DND-41 (cell line): ENCODE data around the gene PAM.
A peak's percentile ranks its signal among the peaks of the same experiment; 100 is the strongest.

ENCODE experiments used
- ATAC-seq: fragments of 200-7000 bp; cut with Tn5 transposase; 3 replicates; pipeline ENCODE4 v1.9.1; 2021; ENCODE audit warnings: low read depth; ENCODE audit not compliant: insufficient read depth
- DNase-seq: peaks from one replicate; pipeline ENCODE4 v3.0.0-alpha.2; 2020
- H2AFZ ChIP-seq: 2 replicates; pipeline ENCODE4 v1.6.0; 2012; ENCODE audit warnings: low read depth, low read length
- H3K27ac ChIP-seq: 2 replicates; pipeline ENCODE4 v1.5.1; 2012; ENCODE audit warnings: low read length, inconsistent platforms
- H3K27me3 ChIP-seq: fragments of 200-600 bp; sonication (generic); 2 replicates; pipeline ENCODE4 v1.6.0; 2012; ENCODE audit warnings: low read length, mild to moderate bottlenecking, inconsistent platforms; ENCODE audit not compliant: insufficient read depth, poor library complexity
- H3K36me3 ChIP-seq: 2 replicates; pipeline ENCODE4 v1.5.1; 2012; ENCODE audit warnings: low read length, inconsistent platforms; ENCODE audit not compliant: insufficient read depth
- H3K4me1 ChIP-seq: 2 replicates; pipeline ENCODE4 v1.5.1; 2012; ENCODE audit warnings: mild to moderate bottlenecking, low read length; ENCODE audit not compliant: insufficient read depth
- H3K4me2 ChIP-seq: 2 replicates; pipeline ENCODE4 v1.6.0; 2012; ENCODE audit warnings: mild to moderate bottlenecking, moderate library complexity, low read length, inconsistent platforms; ENCODE audit not compliant: insufficient read depth
- H3K4me3 ChIP-seq, 2 experiments: fragments of 200-600 bp in 1 of 2; shearing (Covaris generic) in 1 of 2; 2 replicates each; pipeline ENCODE4 v1.5.1; 2012 to 2016; ENCODE audit warnings: inconsistent platforms in 2 of 2, low read length in 2 of 2, mild to moderate bottlenecking in 2 of 2, low read depth in 1 of 2, moderate library complexity in 1 of 2
- H3K79me2 ChIP-seq: 2 replicates; pipeline ENCODE4 v1.6.0; 2012; ENCODE audit warnings: low read length, inconsistent platforms; ENCODE audit not compliant: insufficient read depth
- H3K9ac ChIP-seq: 2 replicates; pipeline ENCODE4 v1.6.0; 2012; ENCODE audit warnings: low read depth, mild to moderate bottlenecking, inconsistent platforms, low read length, moderate library complexity
- H3K9me3 ChIP-seq: 2 replicates; pipeline ENCODE4 v1.5.1; 2012; ENCODE audit warnings: low read length, moderate library complexity, mild to moderate bottlenecking, inconsistent platforms; ENCODE audit not compliant: insufficient read depth, severe bottlenecking
- H4K20me1 ChIP-seq: 2 replicates; pipeline ENCODE4 v1.6.0; 2012; ENCODE audit warnings: low read length; ENCODE audit not compliant: insufficient read depth
- EZH2 ChIP-seq: IDR thresholded peaks from 3 replicates; pipeline ENCODE4 v1.6.1; 2012; ENCODE audit warnings: borderline replicate concordance, low read depth, mild to moderate bottlenecking, moderate library complexity, low read length, inconsistent platforms; ENCODE audit not compliant: severe bottlenecking
- TF ChIP-seq, protein P1 (sequence below): IDR thresholded peaks from 2 replicates; pipeline ENCODE4 v1.5.1; 2012; ENCODE audit warnings: borderline replicate concordance, low read length, moderate library complexity, mild to moderate bottlenecking; ENCODE audit not compliant: poor library complexity, severe bottlenecking; ENCODE audit errors: extremely low read depth

PAM gene

DNA sequence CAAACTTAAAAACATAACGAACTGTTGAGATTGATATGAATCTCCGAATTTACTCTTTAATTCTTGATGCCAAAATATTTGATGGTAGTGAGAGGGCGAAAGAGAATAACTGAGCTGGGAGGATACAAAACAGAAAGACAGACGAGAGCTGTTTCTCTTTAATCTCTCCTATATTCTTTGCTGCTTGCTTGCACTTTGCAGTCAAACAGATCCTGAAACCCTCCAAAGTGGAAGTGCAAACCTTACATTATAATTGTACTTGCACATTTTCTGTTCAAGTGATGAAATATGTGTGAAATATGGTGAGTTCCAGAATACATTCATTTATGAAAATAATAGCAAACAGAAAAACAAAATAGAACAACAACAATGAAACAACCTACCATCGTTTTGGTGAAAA, 63.8 kb downstream of the PAM start:
- no peak for ATAC-seq
- H3K79me2 ChIP-seq, result 0 out of 2 replicates have a peak, but pooled peaks cover 2% of the 10 kb centered on the region
- no peaks in the 10 kb centered on the region for H3K36me3 ChIP-seq

DNA sequence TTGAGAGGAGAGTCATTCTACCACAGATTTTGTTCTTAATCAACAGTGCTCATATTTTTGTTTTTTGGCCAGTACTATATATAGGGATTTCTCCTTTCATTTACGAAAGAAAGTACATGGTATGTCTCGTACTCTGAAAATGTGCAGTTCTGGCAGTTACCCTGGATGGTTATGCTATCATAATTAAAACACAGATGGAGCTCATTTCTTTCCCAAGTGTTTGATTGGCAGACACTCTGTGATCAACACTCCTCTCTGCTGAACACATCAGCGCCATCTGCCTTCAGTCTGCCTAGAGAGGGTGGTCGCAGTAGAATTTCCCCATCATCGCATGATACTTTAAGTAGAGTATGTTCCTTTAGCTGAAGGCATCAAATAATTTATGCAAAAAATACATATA, 64.5 kb downstream of the PAM start:
- no peak for ATAC-seq
- H3K27ac ChIP-seq, result no peak overlapping the region

More for the DNA sequence above, 63.8 kb downstream of the PAM start:
- Histone ChIP-seq H3K27ac (no peak overlapping the region), H3K27me3 (no peaks in the 10 kb centered on the region), H3K4me1 (peaks cover 29% of the 10 kb centered on the region), H3K9ac (no peak overlapping the region), H4K20me1 (no peaks in the 10 kb centered on the region), H3K9me3 (no peaks in the 10 kb centered on the region), H3K4me2 (no peak overlapping the region), H2AFZ (no peak overlapping the region), H3K4me3 (no peak overlapping the region)
- DNase-seq, result no peak
- TF ChIP-seq, protein P1, sequence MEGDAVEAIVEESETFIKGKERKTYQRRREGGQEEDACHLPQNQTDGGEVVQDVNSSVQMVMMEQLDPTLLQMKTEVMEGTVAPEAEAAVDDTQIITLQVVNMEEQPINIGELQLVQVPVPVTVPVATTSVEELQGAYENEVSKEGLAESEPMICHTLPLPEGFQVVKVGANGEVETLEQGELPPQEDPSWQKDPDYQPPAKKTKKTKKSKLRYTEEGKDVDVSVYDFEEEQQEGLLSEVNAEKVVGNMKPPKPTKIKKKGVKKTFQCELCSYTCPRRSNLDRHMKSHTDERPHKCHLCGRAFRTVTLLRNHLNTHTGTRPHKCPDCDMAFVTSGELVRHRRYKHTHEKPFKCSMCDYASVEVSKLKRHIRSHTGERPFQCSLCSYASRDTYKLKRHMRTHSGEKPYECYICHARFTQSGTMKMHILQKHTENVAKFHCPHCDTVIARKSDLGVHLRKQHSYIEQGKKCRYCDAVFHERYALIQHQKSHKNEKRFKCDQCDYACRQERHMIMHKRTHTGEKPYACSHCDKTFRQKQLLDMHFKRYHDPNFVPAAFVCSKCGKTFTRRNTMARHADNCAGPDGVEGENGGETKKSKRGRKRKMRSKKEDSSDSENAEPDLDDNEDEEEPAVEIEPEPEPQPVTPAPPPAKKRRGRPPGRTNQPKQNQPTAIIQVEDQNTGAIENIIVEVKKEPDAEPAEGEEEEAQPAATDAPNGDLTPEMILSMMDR, result no peak

DNA sequence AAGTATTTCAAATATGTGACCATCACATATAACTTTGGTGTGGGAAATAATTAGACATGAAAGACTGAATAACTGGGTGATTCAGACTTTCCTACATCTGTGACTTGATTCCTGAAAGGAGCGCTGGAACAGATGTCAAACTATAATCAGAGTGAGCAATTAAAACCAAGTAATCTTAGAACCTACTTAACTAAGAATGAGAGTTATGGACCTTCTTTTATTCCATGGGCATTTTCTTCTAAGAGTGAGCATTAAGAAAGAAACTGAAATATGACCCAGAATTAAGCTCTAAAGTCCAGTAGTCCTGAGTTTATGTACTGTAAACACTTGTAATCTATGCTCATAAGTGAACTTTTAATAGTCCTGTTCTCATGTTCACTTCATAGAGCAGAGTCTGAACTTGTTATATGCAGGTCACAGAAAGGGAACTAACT, 68.4 kb downstream of the PAM start:
- Histone ChIP-seq H3K4me3 (no peak overlapping the region), H3K9me3 (no peaks in the 10 kb centered on the region), H3K36me3 (no peaks in the 10 kb centered on the region), H4K20me1 (no peaks in the 10 kb centered on the region), H3K27ac (no peak overlapping the region), H3K9ac (no peak overlapping the region), H2AFZ (no peak overlapping the region), H3K27me3 (no peaks in the 10 kb centered on the region), H3K4me1 (peaks cover 18% of the 10 kb centered on the region), H3K4me2 (no peak overlapping the region), H3K79me2 (no peaks in the 10 kb centered on the region)
- no peak for DNase-seq
- ATAC-seq, result no peak
- no peak for TF ChIP-seq EZH2
- TF ChIP-seq, protein P1, result no peak

More for the DNA sequence above, 64.5 kb downstream of the PAM start:
- no peaks in the 10 kb centered on the region for H4K20me1 ChIP-seq
- DNase-seq, result no peak
- no peak overlapping the region for H3K4me3 ChIP-seq
- H3K9ac ChIP-seq, result no peak overlapping the region
- H3K27me3 ChIP-seq, result no peaks in the 10 kb centered on the region
- H2AFZ ChIP-seq, result no peak overlapping the region
- H3K4me2 ChIP-seq, result no peak overlapping the region
- TF ChIP-seq, protein P1, result no peak
- H3K4me1 ChIP-seq, result peaks cover 27% of the 10 kb centered on the region
- no peaks in the 10 kb centered on the region for H3K36me3 ChIP-seq
- no peaks in the 10 kb centered on the region for H3K9me3 ChIP-seq
- H3K79me2 ChIP-seq, result 0 out of 2 replicates have a peak, but pooled peaks cover 2% of the 10 kb centered on the region

DNA sequence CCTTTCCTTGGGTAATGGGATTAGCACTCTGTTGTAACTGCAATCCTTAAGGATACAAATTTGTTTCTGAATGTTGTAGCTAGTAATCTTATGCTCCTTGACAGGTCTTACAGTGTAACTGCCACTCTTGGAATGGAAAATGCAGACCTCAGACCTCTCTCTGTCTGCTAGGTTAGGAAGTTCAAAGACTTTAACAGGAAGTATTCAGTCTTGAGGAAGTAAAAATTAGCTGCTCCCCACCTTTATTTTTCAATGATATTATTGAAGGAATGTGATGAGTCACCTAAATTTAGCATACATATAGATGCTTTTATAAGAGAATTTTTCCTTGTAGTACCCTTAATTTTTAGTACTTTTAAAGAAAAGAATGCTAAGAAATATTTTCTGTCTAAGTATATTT, 71.5 kb downstream of the PAM start:
- peak; percentile 95 for ATAC-seq
- Histone ChIP-seq H3K9ac (peak overlapping the region; percentile 38), H3K27ac (peak overlapping the region; percentile 91), H3K9me3 (no peaks in the 10 kb centered on the region), H3K4me1 (peaks cover 17% of the 10 kb centered on the region), H3K27me3 (no peaks in the 10 kb centered on the region), H4K20me1 (no peaks in the 10 kb centered on the region), H3K79me2 (no peaks in the 10 kb centered on the region), H3K36me3 (no peaks in the 10 kb centered on the region), H3K4me2 (peak overlapping the region; percentile 53), H3K4me3 (peak overlapping the region in 1 of 2 experiments; percentile 13; a peak in 1 of 4 replicates), H2AFZ (peak overlapping the region; percentile 68)
- TF ChIP-seq EZH2, result no peak
- TF ChIP-seq, protein P1, result no peak
- peak; percentile 27 for DNase-seq
